PC-3 (cell line): ENCODE results near the gene BTG4.

Experiments
- EZH2 ChIP-seq: fragments of 300-600 bp; sonication (generic); IDR thresholded peaks from one replicate; pipeline ENCODE4 v1.6.1; 2017; ENCODE audit warnings: antibody characterized with exemption, mild to moderate bottlenecking, low read length; ENCODE audit not compliant: unreplicated experiment
- TF ChIP-seq, protein P1 (sequence below): fragments of 300-600 bp; sonication (generic); conservative IDR thresholded peaks from 2 replicates; pipeline ENCODE4 v1.5.1; 2017; ENCODE audit warnings: antibody characterized with exemption, low read depth, mild to moderate bottlenecking, low read length

DNA sequence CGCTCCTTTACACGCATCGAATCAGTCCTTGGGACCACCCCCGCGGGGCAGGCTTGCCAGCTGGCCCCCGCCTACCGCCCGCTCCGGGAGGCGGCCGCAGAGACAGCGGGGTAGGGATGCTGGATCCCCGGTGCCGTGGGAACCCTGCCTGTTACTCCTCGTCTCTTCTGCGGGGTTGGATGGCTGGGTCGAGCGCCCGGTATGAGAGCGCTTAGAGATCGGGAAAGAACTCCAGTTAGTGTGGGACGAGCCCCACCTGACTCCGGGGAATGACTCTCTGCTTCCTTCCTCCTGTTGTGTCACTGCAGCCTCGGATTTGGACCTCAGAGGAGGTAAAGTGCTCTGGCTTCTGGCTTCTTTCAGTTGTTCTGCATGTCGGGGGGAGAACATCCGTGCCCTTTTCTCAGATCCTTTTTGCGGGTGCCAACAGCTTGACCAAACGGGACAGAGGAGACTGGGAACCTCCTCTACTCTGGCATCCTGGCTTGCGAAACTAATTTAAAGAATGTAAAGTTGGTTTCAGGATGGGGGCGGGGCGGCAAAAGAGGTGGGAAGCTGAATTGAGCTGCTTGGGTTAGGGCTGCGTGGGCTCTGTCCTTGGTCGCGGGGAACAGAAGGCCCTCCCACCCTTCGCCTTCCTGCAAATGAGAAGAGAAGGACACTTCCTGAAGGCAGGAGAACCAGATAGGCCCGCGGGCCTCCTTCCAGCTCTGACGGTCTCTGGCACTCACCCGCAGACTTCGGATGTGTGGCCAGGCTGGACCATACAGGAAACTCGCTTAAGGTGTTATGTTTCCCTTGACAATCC is 29.3 kb upstream of the BTG4 start:
- TF ChIP-seq, protein P1, sequence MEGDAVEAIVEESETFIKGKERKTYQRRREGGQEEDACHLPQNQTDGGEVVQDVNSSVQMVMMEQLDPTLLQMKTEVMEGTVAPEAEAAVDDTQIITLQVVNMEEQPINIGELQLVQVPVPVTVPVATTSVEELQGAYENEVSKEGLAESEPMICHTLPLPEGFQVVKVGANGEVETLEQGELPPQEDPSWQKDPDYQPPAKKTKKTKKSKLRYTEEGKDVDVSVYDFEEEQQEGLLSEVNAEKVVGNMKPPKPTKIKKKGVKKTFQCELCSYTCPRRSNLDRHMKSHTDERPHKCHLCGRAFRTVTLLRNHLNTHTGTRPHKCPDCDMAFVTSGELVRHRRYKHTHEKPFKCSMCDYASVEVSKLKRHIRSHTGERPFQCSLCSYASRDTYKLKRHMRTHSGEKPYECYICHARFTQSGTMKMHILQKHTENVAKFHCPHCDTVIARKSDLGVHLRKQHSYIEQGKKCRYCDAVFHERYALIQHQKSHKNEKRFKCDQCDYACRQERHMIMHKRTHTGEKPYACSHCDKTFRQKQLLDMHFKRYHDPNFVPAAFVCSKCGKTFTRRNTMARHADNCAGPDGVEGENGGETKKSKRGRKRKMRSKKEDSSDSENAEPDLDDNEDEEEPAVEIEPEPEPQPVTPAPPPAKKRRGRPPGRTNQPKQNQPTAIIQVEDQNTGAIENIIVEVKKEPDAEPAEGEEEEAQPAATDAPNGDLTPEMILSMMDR, result no peak
- no peak for TF ChIP-seq EZH2
